Stimulated activated CD4-positive, alpha-beta T cell treated with anti-CD3 and anti-CD28 coated beads, TNF-alpha, amount 100 ng/mL, for 24 hours (primary cell): Measurements from ENCODE around the gene SORCS2.

Experiments used
- DNase-seq, 3 experiments: peaks; one replicate each; pipeline ENCODE4 v3.0.0-alpha.2; 2020; ENCODE audit warnings: low read depth in 3 of 3

The SORCS2 gene

DNA sequence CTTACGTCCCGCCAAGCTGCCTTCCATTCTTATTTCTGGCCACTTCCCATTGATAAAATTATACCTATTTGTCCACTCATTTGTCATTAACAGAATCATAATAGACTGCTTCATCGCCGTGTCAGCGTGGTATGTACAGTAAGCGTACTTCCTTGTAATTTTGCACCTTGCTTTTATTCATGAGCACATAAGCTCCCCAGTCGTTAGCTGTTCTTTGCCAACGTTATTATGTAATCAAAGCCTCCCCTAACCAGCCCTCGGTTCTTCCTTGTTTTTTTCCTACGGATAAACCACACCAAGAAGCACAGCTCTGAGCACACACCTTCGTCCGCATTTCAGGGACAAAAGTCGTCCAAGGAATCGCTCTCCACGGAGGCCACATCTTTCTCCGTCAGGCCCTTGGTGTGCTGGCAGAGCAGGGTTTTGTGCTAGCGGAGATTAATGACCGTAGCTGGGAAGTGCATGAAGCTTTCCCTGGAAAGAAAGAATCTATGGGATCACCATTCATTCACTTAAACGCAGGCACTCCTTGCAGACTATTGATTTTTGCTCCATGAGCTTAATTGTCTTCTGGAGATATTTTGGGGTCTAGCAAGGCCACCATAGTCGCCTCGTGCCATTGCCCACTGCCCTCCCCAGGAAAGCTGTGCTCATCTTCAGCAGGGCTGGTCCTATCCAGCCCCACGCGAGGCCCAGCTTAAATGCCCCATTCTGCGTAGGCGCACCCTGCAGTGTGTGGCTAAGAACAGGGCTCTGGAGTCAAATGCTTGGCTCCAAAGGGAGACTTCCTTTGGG, 443.3 kb downstream of the SORCS2 start:
- DNase-seq: no peak

DNA sequence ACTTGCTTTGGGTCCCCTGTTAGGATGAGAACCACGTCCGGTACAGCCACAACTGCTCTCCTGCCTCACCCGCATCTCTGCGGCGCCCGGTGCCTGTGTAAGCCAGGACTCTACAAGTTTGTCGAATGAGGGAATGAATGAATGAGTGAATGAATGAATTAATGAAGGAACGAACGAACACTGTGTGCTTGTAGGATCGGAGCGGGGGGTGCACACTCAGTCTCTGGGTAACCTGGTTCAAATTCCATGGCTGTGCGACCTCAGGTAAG, 443.8 kb downstream of the SORCS2 start:
- DNase-seq: no peak

DNA sequence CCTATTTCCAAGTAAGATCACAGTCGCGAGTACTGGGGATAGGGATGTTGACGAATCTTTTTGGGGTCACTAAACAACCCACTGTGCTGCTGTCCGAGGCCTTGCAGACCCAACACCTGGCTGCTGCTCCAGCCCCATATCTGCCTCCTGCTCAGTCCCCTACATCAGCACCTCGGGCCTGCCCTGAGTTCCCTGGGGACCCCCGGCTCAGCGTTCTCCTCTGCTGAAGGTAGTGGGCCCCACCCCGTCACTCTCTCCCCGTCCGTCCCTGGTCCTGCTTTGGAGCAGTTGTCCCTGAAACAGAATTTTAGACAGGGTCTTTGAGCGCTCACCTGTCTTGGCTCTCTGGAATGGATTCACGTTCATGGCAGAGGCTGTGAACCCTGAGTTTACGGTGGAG, 444.8 kb downstream of the SORCS2 start:
- DNase-seq: no peak

DNA sequence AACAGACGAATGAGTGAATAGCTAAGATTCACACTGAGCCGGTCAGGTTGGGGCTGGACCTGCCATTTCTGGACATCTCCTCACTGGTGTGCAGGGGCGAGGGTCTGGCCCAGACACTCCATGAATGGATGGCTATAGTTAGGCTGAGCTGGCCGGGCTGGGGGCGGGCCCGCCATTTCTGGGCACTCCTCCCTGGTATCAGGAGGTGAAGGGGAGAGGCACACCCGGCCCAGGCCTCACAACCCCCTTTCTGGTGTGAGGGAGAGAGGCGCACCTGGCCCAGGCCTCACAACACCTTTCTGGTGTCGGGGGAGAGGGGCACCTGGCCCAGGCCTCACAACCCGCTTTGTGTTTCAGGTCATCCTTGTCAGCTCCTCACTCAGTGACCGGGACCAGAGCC, 445.6 kb downstream of the SORCS2 start:
- no peak for DNase-seq

DNA sequence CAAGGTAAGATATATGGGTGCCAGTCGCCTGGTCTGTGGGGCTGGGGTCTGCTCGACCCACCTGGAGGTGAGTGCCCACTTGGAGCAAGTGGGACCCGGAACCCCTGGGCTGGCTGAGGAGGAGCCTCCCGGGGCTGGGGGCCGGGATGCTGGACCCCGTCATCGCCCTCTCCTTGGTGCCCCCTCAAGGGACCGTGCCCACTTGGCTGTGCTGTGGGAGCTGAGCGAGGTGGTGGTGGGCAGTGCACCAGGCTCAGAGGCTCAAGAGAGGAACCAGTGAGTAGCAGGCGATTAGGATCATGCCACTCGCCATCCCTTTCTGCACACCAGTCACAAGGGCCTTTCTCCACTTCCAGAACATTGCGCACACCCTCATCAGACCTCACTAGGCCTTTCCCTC, 446.2 kb downstream of the SORCS2 start:
- no peak for DNase-seq

DNA sequence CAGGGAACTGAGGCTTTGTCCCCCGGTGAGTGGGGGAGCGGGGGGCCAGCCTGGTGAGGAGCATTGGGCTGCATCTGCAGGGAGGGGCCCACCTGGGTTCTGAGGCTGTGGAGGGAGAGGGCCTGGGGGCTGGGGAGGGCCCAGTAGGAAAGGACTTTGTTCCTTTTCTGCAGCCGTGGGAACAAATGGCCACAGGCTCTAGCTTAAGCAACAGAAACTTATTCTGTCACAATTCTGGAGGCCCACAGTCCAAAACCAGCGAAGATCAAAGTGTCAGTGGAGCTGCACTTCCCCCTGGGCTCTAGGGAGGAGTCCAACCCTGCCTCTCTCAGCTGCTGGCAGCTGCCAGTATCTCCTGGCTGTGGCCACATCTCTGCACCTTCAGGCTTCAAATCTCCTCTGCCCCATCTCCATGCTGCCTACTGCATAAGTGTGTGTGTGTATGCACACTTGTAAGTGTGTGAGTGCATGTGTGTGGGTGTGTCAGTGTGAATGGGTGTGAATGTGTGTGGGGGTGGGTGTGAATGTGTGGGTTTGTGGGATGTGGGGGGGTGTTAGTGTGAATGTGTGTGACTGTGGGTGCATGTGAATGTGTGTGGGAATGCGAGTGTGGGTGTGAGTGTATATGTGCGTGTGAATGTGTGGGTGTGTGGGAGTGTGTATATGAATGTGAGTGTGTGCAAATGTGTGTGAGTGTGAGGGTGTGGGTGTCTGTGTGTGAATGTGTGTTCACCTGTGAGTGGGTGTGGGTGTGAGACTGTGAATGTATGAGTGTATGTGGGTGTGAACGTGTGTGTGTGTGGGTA, 446.8 kb downstream of the SORCS2 start:
- DNase-seq: no peak

DNA sequence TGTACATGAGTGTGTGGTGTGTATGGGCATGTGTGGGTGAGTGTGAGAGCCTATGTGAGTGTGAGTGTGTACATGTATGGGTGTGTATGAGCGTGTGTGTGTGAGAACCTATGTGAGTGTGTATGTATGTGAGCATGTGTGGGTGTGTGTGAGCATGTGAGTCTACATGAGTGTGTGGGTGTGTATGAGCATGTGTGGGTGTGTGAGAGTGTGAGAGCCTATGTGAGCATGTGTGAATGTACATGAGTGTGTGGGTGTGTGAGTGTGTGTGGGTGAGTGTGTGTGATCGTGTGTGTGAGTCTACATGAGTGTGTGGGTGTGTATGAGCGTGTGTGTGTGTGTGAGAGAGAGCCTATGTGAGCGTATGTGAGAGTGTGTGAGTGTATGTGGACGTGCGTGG, 447.8 kb downstream of the SORCS2 start:
- DNase-seq: no peak

DNA sequence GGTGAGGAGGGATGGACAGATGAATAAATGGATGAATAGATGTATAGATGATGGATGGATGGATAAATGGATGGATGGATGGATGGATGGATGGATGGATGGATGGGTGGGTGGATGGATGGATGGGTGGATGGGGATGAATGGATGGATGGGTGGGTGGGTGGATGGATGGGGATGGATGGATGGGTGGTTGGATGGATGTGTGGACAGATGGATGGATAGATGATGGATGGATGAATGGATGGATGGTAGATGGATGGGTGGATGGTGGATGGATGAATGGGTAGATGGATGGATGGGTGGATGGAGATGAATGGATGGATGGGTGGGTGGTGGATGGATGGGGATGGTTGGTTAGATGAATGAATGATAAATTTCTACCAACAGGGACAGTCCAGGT, 449.4 kb downstream of the SORCS2 start:
- no peak for DNase-seq

DNA sequence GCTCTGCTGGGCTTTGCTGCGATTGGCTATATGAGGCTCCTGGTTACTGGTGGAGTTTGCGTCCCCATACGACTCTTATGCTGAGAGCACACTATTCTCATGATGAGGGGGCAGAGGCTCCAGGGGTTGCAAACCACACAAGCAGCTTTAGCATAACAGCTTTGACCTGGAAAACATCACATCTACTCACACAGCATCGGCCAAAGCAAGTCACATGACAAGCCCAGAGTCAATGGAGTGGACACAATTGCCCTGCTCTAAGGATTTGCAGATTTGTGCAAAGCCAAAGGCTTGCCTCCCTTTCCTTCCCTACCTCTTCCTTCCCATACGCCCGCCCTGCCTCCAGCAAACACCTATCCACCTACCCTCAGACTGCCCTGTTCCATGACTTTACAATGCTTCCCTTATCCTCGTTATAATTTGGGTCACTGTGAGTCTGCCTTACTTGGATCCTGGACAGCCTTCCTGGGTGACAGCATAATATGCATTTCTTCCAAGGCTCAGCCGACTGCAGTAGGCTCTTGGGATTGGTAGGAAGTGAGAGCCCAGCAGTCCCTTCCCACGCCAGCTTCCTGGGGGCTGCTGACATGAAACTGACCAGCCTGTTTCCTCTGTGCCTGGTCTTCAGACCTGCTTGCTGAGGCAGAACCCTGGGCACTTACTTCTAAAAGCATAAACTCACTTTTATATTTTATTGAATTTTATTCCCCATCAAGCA, 450.6 kb downstream of the SORCS2 start:
- DNase-seq: no peak

DNA sequence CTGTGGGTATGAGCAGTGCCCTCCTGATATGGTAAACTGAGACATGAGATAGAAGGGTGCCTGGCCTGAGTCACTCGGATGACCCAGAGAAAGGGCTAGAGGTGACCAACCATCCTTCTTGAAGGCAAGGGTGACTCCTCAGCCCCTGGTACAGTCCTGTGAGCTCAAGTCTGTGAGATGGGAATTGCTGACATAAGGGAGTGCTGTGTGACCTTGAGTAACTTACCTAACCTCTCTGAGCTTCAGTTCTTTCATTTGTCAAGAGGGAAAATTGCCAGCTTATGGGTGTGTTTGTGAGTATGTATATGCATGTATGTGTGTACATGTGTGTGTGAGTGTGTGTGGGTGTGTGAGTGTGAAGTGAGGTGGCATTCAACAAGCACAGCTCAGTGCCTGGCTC, 452.8 kb downstream of the SORCS2 start:
- no peak for DNase-seq

DNA sequence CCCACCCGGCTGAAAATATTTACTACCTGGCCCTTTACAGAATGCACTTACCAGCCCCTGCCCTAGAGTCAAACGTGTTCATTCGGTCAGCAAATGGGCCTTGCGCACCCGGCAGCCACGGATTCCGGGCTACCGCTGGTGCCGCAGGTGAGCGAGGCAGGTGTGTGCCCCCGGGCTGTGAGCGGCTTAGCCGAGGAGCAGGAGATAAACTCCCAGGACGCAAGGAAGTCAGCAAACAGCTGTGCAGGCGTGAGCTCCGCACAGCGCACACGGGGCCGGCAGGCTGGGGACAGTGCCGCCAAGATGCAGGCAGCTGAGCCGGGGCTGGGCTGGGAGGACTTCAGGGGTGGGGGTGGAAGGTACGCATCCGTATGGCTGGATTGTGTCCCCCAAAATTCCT, 453.6 kb downstream of the SORCS2 start:
- no peak for DNase-seq

DNA sequence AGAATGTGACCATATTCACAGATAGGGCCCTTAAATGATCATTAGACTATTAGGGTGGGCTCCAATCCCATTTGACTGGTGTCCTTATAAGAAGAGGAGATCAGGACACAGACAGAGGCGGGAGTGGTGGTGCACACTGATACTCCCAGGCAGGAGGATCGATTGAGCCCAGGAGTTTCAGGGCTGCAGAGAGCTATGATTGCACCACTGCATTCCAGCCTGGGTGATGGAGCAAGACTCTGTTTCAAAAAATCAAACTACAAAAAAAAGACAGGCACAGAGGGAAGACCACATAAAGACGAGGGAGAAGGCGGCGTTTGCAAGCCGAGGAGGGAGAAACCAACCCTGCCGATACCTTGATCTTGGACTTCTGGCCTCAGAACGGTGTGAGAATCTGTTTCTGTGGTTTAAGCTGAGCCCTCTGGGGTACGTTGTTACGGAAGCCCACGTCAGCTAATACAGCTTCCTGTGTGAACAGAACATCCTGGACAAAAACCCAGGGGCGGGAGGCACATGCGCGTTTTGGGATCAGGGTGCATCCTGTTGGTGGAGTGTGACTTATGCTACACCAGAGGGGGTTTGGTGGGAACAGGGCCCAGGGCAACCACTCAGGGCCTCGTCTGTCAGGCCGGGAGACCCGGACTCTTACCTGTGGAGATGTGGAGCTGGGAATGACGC, 454.2 kb downstream of the SORCS2 start:
- no peak for DNase-seq

DNA sequence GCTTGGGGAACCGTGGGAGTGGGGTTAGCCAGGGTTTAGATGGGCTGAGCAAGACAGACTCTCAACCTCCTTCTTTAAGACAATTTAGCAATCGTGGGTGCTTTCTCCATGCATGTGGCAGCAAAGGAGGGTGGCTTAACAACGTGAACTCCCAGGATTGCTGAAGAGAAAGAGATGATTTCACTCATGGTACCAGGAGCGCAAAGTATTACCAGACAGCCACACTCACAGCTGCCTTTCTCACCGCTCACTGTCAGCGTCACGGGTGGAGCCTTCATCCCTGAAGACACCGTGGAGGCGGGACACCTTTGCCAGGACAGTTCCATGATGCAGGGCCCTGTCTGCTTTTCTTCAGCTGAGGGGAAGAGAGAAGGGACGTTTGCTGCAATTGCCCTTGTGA, 454.8 kb downstream of the SORCS2 start:
- no peak for DNase-seq

DNA sequence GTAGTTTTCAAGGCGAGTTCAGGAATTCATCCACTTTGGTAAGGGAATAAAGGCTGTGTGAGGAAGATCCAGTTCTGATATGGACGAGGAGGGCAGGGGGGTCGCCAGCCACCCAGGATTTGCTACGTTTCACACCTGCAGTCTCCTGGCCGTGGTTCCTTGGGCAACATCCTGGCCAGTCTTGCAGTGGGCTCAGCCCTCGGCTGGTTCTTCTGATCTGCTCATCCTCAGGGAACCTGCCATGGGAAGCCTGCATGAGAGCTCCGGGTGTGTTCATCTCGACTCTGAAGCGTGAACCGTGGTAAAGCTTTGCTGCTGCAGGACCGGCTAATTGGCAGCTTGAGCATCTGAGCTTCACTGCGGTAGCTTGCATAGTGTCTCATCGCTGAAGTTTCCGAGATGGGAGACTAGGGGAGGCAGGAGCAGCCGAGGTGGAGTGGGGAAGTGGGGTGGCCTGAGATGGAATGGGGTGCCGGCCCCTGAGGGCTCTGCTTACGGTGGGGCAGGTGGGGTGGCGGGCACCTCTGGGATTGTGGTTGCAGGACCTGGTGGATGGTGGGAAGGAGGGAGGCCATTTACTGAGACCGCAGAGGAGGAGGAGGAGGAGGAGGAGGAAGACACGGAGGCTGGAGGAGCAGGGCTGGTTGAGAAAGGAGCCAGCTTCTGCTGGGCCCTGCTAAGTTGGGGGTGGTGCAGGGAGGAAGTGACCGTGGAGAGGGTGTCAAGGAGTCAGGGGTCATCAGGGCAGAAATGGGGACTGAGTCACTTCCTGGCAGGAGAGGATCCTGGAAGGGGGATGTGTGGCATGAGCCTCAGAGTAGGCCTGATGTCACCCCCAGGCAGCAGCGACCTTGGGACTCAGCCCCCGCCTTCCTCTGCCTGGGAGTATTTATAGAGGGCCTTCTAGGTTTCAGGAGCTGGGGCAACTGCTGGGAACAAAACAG, 455.5 kb downstream of the SORCS2 start:
- no peak for DNase-seq

DNA sequence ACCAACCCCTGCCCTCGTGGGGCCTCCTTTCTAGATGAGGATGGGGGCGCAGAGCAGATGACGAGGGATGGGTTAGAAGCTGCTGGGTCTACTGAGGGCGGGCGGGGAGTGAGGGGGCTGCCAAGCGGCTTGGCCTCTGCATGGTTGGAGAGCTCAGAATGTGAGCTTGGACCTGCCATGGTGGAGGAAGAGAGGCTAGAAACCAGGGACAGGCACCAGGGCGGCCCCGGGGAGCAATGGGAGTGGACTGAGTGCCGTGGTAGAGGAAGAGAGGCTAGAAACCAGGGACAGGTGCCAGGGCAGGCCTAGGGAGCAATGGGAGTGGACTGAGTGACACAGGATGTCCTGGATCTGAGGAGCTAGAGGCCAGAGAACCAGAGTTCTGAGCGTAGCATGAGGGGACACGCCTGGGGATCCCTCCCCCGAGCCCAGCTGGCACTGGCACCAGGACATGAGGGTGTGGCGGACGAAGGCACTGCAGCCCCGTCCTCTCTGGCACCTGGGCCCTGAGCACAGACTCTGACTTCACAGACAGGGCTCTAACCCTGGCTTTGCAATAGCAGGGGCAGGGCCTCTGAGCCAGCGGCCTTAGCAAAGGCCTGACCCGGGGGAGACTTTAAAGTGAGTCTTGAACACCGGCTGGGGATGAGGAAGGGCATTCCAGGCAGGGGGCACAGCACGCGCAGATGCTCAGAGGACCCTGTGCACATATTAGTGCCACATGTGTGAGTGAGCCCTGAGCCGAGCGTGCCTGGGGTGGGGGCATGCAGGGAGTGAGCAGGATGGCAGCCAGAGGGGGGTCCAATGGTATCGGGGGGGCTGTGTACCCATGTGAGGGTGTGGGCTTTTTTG, 456.4 kb downstream of the SORCS2 start:
- DNase-seq: no peak

DNA sequence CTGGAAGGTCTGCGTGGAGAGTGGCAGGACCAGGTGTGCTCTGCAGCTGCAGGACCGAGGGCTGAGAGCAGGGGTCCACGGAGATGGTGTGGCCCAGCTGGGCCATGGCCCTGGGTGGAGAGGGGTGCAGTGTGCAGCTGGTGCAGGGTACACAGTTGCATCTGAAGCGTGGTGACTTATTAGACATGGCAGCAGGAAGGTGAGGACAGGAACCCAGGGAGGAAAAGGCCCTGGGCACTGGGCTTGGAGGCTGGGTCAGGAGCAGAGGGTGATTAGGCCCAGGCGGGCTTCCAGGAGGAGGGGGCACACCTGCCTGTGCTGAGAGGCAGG, 457.0 kb downstream of the SORCS2 start:
- DNase-seq: no peak

DNA sequence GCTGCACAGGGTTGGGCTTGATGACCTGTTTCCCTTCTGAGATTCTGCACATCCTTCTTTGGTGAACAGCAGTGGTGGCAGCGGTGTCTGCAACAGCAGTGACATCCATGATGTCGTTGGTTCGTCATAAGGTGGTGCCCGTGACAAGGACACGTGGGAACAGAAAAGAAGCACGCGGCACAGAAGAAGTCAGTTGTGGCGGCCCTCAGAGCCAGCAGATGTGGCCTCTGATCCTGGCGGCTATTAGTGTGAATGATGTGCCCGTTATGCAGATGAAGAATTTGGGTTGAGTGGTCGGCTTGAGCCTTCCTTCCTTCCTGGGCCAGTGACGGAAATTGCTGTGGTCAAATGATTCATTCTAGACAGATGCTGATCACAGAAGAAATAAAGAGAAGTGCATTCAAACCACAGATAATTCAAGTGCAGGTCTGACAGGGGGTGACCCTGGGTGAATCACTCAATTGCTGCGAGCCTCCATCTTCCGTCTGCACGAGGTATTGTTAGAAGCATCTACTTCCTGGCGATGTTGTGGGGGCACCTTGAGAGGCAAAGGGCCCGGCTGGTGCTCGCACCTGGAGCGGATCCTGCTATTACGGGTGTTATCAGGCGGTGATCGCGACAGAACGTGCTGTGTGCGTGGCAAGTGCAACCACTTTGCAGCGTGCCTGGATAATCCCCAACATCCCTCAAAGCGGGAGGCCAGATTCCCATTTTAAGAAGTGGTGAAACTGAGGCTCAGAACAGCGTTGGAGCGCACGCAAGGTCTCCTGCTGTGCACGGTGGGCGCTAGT, 457.6 kb downstream of the SORCS2 start:
- DNase-seq: peak; percentile 12 to 37 (median 17)

DNA sequence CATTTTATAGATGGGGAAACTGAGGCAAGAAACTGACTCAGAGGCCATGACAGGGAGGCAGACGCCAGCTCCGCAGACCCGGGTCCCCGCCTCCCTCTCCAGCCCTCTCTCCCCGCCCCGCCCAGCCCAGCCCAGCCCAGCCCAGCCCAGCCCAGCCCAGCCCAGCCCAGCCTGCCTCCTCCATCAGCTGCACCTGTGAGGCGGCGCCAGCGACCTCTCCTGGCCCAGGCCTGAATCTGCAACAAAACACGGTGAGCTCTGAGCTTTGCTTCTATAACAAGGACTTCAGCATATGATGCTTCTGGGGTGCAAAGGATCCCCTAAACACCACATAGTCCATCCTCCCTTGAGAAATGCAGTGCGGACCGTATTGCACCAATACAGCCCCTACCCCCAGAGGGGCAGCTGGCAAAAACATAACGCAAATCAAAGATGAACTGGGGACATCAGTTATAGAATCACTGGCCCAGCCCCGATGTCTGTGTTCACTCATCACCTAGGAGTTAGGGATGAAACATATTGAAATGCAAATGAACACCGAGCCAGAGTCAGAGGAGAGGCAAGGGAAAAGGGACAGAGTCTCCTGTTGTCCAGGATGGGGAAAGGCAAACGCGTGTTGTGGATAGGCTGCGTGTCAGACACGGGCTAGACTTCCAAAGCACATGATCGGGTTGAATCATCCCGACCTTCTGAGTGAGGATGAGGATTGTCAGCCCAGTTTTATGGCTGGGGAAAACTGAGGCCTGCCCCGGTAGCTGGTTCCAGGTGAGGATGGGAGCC, 458.5 kb downstream of the SORCS2 start:
- DNase-seq: peak in 1 of 3 experiments; percentile 11

DNA sequence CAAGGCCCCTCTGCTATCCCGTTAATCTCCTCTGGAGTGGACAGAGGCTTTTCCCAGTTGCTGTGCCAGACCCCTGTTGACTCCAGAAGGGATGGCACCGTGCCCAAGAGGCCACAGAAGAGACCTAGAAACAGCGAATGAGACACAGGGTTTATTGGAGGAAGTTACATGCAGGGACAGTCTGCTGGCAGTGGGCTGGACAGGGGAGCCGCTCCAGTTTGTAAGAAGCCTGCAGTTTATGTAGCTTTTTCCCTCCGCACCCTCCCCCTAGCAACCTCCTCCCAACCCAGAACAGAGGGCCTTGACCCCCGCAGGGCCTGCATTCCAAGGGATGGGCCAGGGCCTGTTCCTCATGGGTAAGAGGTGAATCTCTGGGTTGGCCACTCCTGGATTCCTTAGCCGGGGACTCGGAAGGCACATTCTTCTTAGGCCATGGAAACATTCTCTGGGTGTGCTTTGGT, 459.2 kb downstream of the SORCS2 start:
- DNase-seq: no peak
